Ovary (tissue), 9 donors: ENCODE data around the gene LMAN2L. TPM values are rescaled to one million over a fixed set of nuclear protein-coding genes. Genes with fewer than 3 reads are reported as not detected.

Experiments
- DNase-seq, 5 donors: peaks; one replicate each; pipeline ENCODE4 v3.0.0-alpha.2; 2019 to 2020
- H3K27ac ChIP-seq, 2 donors: fragments of 200-600 bp; one replicate each; pipeline versions ENCODE4 v1.5.1 to v1.8.0; 2019 to 2022
- H3K27me3 ChIP-seq: fragments of 200-600 bp; one replicate; pipeline ENCODE4 v1.8.0; 2022
- H3K36me3 ChIP-seq: fragments of 200-600 bp; sonication (generic); one replicate; pipeline ENCODE4 v1.5.1; 2019
- H3K4me1 ChIP-seq: one replicate; pipeline ENCODE4 v1.8.1; 2013; ENCODE audit warnings: mild to moderate bottlenecking, moderate library complexity; ENCODE audit not compliant: insufficient read depth
- H3K4me3 ChIP-seq: fragments of 200-600 bp; sonication (generic); one replicate; pipeline ENCODE4 v1.5.1; 2017
- H3K9me3 ChIP-seq, 2 donors: fragments of 200-600 bp in 1 of 2; sonication (generic) in 1 of 2; one replicate each; pipeline versions ENCODE4 v1.5.1 to v1.8.1; 2013 to 2019; ENCODE audit warnings: mild to moderate bottlenecking in 1 of 2, moderate library complexity in 1 of 2
- CTCF ChIP-seq, 3 donors: fragments of 450-650 bp in 2 of 3; fragments of 200-600 bp in 1 of 3; IDR thresholded peaks; one replicate each; pipeline versions ENCODE4 v1.5.1 to v1.8.0; 2016 to 2022; ENCODE audit warnings: antibody characterized with exemption in 3 of 3, mild to moderate bottlenecking in 1 of 3
- EP300 ChIP-seq: sonication (generic); formaldehyde crosslinking; IDR thresholded peaks from one replicate; pipeline ENCODE4 v1.6.1; 2017; ENCODE audit warnings: antibody characterized with exemption
- POLR2A ChIP-seq: fragments of 450-650 bp; IDR thresholded peaks from one replicate; pipeline ENCODE4 v1.6.1; 2017; ENCODE audit warnings: antibody characterized with exemption, mild to moderate bottlenecking, moderate library complexity
- WGBS, 3 donors: extraction: QIAGEN DNeasy Blood & Tissue Kit in 1 of 3; methylation state at CpG; one replicate each; pipeline versions ENCODE4 v1.1.5 to v1.1.7; 2013 to 2017; 5-methylcytosine and 5-hydroxymethylcytosine counted together
- intact Hi-C, 4 donors: fragments of 100-400 bp; cut with DNase I; formaldehyde crosslinking; loops; one replicate each; pipeline versions ENCODE4 v1.11.0 to v1.15.1; 2022 to 2023
- polyA plus RNA-seq, 2 donors: library from polyadenylated mRNA; stranded (reverse); fragments of 200-250 nt in 1 of 2; fragments of 350-450 nt in 1 of 2; fragmentation: Illumina TruSeq in 1 of 2; extraction: RNeasy Lipid Tissue Mini Kit (QIAGEN cat#74804) in 1 of 2; gene quantifications; one replicate each; pipeline ENCODE4 v1.2.3, GENCODE V29; 2013 to 2014
- total RNA-seq, 7 donors: library from RNA; depleted of rRNA in 2 of 7; stranded (reverse); fragments of >200 nt in 2 of 7; fragmentation: NEBNext Ultra II Directional in 3 of 7; extraction: Animal tissue kit (Norgen Biotek cat#: 25700) in 3 of 7; gene quantifications; one replicate each; pipeline versions ENCODE4 v1.1.0 to v1.2.4, GENCODE V29; 2016 to 2023
- donor health status: DM: no; HTN: no; CAD: no; lungs with moderate emphysema.
- donor health status: DM: no; HTN: no; CAD: no.
- donor health status: Bipolar disorder and iron deficiency.
- donor health status: DM: yes; HTN: yes; CAD: no.
- donor health status: DM: no; HTN: no; CAD: no.
- donor health status: DM: yes; HTN: yes; CAD: no.

The LMAN2L gene
- total and polyA plus RNA-seq, 9 donors: 14.8 to 41.6 (median 23.1) TPM

GRCh38 chr2:96687266-96687665 is 52.6 kb downstream of the LMAN2L start:
- no peaks in the 10 kb centered on the region for H3K27me3 ChIP-seq
- TF ChIP-seq CTCF (IDR thresholded peaks at IDR 0.05): no peak
- no peak for TF ChIP-seq POLR2A
- no peak for TF ChIP-seq EP300
- DNase-seq: no peak

GRCh38 chr2:96685577-96686459 is 54.0 kb downstream of the LMAN2L start:
- intact Hi-C loops: no loop called here
- H3K27ac ChIP-seq: no peak overlapping the region
- peaks cover 9% of the 10 kb centered on the region for H3K4me1 ChIP-seq
- TF ChIP-seq EP300: no peak
- TF ChIP-seq CTCF (IDR thresholded peaks at IDR 0.05): no peak
- no peak for TF ChIP-seq POLR2A
- H3K36me3 ChIP-seq: no peaks in the 10 kb centered on the region
- no peaks in the 10 kb centered on the region for H3K9me3 ChIP-seq
- WGBS, 3 donors: 37 to 41% (median 41%) methylated on average over 14 to 19 of the region's 19 CpGs
- no peaks in the 10 kb centered on the region for H3K27me3 ChIP-seq
- no peak overlapping the region for H3K4me3 ChIP-seq
- peak in 4 of 5 donors; percentile 23 to 53 (median 44) for DNase-seq

More at GRCh38 chr2:96687266-96687665, 52.6 kb downstream of the LMAN2L start:
- whole genome bisulfite sequencing, 3 donors: 94 to 95% (median 95%) methylated on average over 3 of the region's 3 CpGs
- intact Hi-C loops: no loop called here
- H3K4me3 ChIP-seq: no peak overlapping the region
- peaks cover 9% of the 10 kb centered on the region for H3K4me1 ChIP-seq
- H3K9me3 ChIP-seq: no peaks in the 10 kb centered on the region
- H3K36me3 ChIP-seq: no peaks in the 10 kb centered on the region
- no peak overlapping the region for H3K27ac ChIP-seq

DNA sequence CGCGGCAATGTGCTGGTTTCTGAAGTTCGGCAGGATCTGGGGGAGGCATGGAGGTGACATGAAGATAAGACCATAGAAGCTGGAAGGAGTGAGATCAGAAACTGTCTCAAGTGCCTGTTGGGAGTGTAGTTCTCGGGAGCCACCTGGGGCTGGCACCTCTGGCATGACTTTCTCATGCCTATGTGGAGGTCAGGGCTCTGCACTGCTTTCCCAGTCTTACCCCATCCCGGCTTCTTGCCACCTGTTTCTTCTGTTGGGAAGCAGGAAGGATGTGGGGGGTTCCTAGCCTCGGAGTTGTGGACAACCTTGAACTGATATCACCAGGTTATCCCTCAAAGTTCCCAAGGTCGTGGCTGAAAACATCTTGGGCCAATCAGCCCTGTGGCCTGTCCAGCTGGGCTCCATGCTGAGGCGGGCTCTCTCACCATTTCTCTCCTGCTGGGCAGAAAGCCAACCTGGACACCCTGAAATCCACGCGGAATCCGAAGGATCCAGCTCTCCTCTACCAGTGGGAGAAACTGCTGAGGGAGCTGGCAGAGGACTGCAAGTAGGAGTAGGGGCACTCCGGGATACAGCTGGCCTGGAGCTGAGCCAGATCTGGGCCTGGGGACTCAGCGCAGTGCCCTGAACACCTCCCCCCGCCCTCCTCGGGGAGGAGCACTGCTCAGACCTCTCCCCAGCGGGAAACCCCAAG is 54.8 kb downstream of the LMAN2L start:
- no peak overlapping the region for H3K4me3 ChIP-seq
- peak in 3 of 5 donors; percentile 33 to 58 (median 42) for DNase-seq
- 15 to 25% (median 18%) methylated on average over 15 to 16 of the region's 16 CpGs for WGBS, 3 donors
- no peaks in the 10 kb centered on the region for H3K36me3 ChIP-seq
- H3K9me3 ChIP-seq: no peaks in the 10 kb centered on the region
- no peaks in the 10 kb centered on the region for H3K27me3 ChIP-seq
- TF ChIP-seq POLR2A (no peak), CTCF (IDR thresholded peaks at IDR 0.05) (no peak), EP300 (no peak)
- intact Hi-C loops: no loop called here
- H3K4me1 ChIP-seq: peaks cover 12% of the 10 kb centered on the region
- H3K27ac ChIP-seq: no peak overlapping the region

GRCh38 chr2:96683972-96684820 is 55.7 kb downstream of the LMAN2L start:
- peaks cover 15% of the 10 kb centered on the region for H3K4me1 ChIP-seq
- DNase-seq: peak in 1 of 5 donors; percentile 3
- TF ChIP-seq CTCF (IDR thresholded peaks at IDR 0.05): no peak
- TF ChIP-seq EP300: no peak
- no peak for TF ChIP-seq POLR2A
- intact Hi-C loops: no loop called here
- H3K4me3 ChIP-seq: no peak overlapping the region
- H3K27ac ChIP-seq: no peak overlapping the region
- no peaks in the 10 kb centered on the region for H3K9me3 ChIP-seq
- WGBS, 3 donors: 78 to 90% (median 82%) methylated on average over 13 of the region's 13 CpGs
- H3K36me3 ChIP-seq: no peaks in the 10 kb centered on the region
- H3K27me3 ChIP-seq: no peaks in the 10 kb centered on the region
